Loucy (cell line): ENCODE measurements around the gene EGLN2.

ENCODE experiments used
- EZH2phosphoT487 ChIP-seq: fragments of 200-600 bp; IDR thresholded peaks from 2 replicates; pipeline ENCODE4 v1.6.1; 2018; ENCODE audit warnings: antibody characterized with exemption, mild to moderate bottlenecking, moderate library complexity, borderline replicate concordance
- TF ChIP-seq, protein P1 (sequence below): fragments of 200-600 bp; sonication (generic); conservative IDR thresholded peaks from 2 replicates; pipeline ENCODE4 v1.5.1; 2014; ENCODE audit warnings: mild to moderate bottlenecking, antibody characterized with exemption, low read length

DNA sequence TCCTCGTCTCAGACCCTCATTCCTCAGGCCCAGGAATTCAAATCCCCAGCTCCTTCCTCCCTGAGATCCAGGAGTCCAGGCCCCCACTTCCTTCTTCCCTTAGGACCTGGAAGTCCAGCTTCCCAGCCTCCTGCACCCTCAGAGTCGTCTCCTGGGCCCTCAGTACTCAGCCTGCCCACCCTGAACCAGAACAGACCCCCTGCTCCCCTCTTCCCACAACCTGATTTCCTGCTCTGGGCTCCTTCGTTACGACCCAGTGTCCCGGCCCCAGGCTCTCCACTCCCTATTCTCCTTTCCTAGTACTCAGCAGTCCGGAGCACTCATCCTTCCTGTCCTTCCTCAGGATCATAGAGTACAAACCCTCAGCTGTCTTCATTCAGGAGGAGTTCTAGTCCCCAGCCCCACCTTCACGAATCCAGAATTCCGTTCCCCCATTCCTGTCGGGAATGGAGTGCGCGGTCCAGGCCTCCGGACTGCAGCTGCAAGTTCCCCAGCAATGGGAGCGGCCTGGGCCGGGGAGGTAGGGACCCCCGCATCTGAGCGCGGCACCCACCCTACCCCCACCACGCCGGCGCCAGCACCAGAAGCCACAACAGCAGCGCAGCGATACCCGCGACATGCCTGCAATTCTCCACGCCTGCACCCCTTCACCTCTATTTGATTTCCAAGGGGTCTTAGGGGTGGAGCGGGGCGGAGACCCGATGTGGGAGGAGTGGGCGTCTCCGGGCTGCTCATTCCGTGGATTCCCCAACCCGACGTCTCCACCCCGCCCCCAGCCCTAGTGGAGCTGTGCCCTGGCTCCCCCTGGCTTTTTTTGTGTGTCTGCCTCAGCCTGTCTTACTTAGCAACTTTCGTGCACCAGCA lies 12.7 kb downstream of the EGLN2 start:
- TF ChIP-seq, protein P1, sequence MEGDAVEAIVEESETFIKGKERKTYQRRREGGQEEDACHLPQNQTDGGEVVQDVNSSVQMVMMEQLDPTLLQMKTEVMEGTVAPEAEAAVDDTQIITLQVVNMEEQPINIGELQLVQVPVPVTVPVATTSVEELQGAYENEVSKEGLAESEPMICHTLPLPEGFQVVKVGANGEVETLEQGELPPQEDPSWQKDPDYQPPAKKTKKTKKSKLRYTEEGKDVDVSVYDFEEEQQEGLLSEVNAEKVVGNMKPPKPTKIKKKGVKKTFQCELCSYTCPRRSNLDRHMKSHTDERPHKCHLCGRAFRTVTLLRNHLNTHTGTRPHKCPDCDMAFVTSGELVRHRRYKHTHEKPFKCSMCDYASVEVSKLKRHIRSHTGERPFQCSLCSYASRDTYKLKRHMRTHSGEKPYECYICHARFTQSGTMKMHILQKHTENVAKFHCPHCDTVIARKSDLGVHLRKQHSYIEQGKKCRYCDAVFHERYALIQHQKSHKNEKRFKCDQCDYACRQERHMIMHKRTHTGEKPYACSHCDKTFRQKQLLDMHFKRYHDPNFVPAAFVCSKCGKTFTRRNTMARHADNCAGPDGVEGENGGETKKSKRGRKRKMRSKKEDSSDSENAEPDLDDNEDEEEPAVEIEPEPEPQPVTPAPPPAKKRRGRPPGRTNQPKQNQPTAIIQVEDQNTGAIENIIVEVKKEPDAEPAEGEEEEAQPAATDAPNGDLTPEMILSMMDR: no peak
- no peak for TF ChIP-seq EZH2phosphoT487
